Panc1 (cell line): ENCODE measurements around the gene FAM200B. TPM values are rescaled to one million over a fixed set of nuclear protein-coding genes. Genes with fewer than 3 reads are reported as not detected.
A peak's percentile ranks its signal among the peaks of the same experiment; 100 is the strongest.

Source experiments
- ATAC-seq: fragments of 200-7000 bp; cut with Tn5 transposase; 2 replicates; pipeline ENCODE4 v1.9.1; 2020; ENCODE audit warnings: mild to moderate bottlenecking, moderate library complexity
- BruUV-seq: library from RNA; stranded (reverse); fragments of 400-500 nt; replicated peaks from 2 replicates; lab custom pipeline; 2021; lab: Mats Ljungman, UMichigan
- CTCF ChIA-PET: fragments of 300-600 bp; sonication (Branson Sonifier 250); formaldehyde crosslinking; loops from one replicate; lab custom pipeline; 2022; ENCODE audit warnings: antibody characterized with exemption; lab: Charles Lee
- POLR2A ChIA-PET: fragments of 300-600 bp; sonication (Branson Sonifier 250); formaldehyde crosslinking; loops from one replicate; lab custom pipeline; 2022; ENCODE audit warnings: antibody characterized with exemption; lab: Charles Lee
- DNase-seq: peaks from one replicate; pipeline ENCODE4 v3.0.0-alpha.2; 2010; ENCODE audit warnings: low read depth, low spot score
- H3K27ac ChIP-seq: 2 replicates; pipeline ENCODE4 v1.5.1; 2011; ENCODE audit warnings: mild to moderate bottlenecking, low read length, inconsistent platforms
- H3K27me3 ChIP-seq: fragments of 200-500 bp; sonication (Bioruptor generic); 2 replicates; pipeline ENCODE4 v1.6.0; 2014; ENCODE audit warnings: low read length, inconsistent platforms; ENCODE audit not compliant: control insufficient read depth, insufficient read depth
- H3K36me3 ChIP-seq: fragments of 200-500 bp; sonication (Bioruptor generic); 2 replicates; pipeline ENCODE4 v1.5.1; 2014; ENCODE audit warnings: inconsistent platforms, mild to moderate bottlenecking, low read length, moderate library complexity; ENCODE audit not compliant: control insufficient read depth, insufficient read depth
- H3K4me1 ChIP-seq: 2 replicates; pipeline ENCODE4 v1.5.1; 2011; ENCODE audit warnings: inconsistent platforms, mild to moderate bottlenecking, low read length, moderate library complexity; ENCODE audit not compliant: control insufficient read depth, insufficient read depth
- H3K4me3 ChIP-seq, 2 experiments: 2 replicates each; pipeline ENCODE4 v1.5.1; 2011 to 2012; ENCODE audit warnings: low read depth in 2 of 2, low read length in 2 of 2, mild to moderate bottlenecking in 2 of 2, inconsistent platforms in 1 of 2, moderate library complexity in 1 of 2
- H3K9me3 ChIP-seq: fragments of 200-500 bp; sonication (Bioruptor generic); 2 replicates; pipeline ENCODE4 v1.5.1; 2014; ENCODE audit warnings: low read depth, mild to moderate bottlenecking, inconsistent platforms, low read length, moderate library complexity; ENCODE audit not compliant: control insufficient read depth, insufficient read depth
- CTCF ChIP-seq: fragments of 450-650 bp; IDR thresholded peaks from 2 replicates; pipeline ENCODE4 v1.5.1; 2017; ENCODE audit warnings: mild to moderate bottlenecking
- POLR2AphosphoS5 ChIP-seq: IDR thresholded peaks from 2 replicates; pipeline ENCODE4 v1.6.1; 2012; ENCODE audit warnings: mild to moderate bottlenecking, low read depth, low read length, moderate library complexity
- REST ChIP-seq, 2 experiments: IDR thresholded peaks; 2 replicates each; pipeline ENCODE4 v1.6.1; 2011 to 2012; ENCODE audit warnings: low read depth in 2 of 2, control low read depth in 1 of 2, low read length in 1 of 2, mild to moderate bottlenecking in 1 of 2, moderate library complexity in 1 of 2; ENCODE audit not compliant: insufficient read depth in 1 of 2
- SIN3A ChIP-seq: IDR thresholded peaks from 2 replicates; pipeline ENCODE4 v1.6.1; 2012; ENCODE audit warnings: low read depth, mild to moderate bottlenecking, low read length, moderate library complexity, borderline replicate concordance; ENCODE audit not compliant: insufficient read depth
- TCF7L2 ChIP-seq: IDR thresholded peaks from 2 replicates; pipeline ENCODE4 v1.6.1; 2011; ENCODE audit warnings: mild to moderate bottlenecking, low read depth, low read length, inconsistent platforms
- in situ Hi-C: cut with HindIII; loops from 2 replicates; pipeline ENCODE4 v1.10.0; 2016; ENCODE audit warnings: low sequenced_read_pairs, low pct_unique_long_range_greater_than_20kb
- intact Hi-C: fragments of 100-400 bp; cut with micrococcal nuclease; formaldehyde crosslinking; loops from one replicate; pipeline ENCODE4 v1.10.0; 2022; ENCODE audit not compliant: unreplicated experiment
- total RNA-seq: library from RNA; stranded (reverse); gene quantifications from one replicate; pipeline ENCODE4 v1.2.1, GENCODE V29; 2021; ENCODE audit not compliant: unreplicated experiment

FAM200B gene
- total RNA-seq, 1 experiment from 2014 or later: 15.2 TPM

DNA sequence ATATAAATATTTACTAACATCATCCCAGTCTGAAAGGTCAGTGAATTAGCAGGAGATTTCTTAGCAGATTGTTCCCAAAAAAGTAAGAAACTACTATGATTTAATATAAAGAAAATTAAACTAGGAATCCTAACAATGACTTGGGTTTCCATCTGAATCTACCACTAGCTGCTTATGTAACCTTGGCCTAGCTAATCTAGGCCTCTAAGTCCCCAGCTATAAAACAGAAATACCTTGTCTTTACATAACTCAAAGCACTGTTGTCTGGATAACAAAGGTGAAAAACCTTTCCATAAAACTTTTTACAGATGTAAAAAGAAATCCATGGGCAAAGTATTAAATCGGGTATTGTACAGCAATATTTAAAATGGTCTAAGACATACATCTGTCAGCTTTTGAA, 29.4 kb upstream of the FAM200B start:
- ChIA-PET CTCF (no interaction called here), POLR2A (no interaction called here)
- intact Hi-C loops: no loop called here
- H3K36me3 ChIP-seq: no peaks in the 10 kb centered on the region; the same call in 1 of the 2 replicates
- no peaks in the 10 kb centered on the region for H3K9me3 ChIP-seq
- H3K27me3 ChIP-seq: no peaks in the 10 kb centered on the region
- H3K4me1 ChIP-seq: peaks cover 24% of the 10 kb centered on the region
- no peak for TF ChIP-seq TCF7L2
- no peak for TF ChIP-seq CTCF
- TF ChIP-seq POLR2AphosphoS5: no peak
- TF ChIP-seq SIN3A: no peak
- no peak for TF ChIP-seq REST (IDR thresholded peaks at IDR 0.05; ENCODE audit: insufficient read depth in 1 of 2, low read depth in 2 of 2, low read length in 1 of 2)
- H3K4me3 ChIP-seq: no peak overlapping the region
- ATAC-seq (no peak), DNase-seq (no peak)
- BruUV-seq: no TSS peak
- in situ Hi-C loops: no loop called here
- peak overlapping the region; percentile 34; the same call in 1 of the 2 replicates for H3K27ac ChIP-seq

DNA sequence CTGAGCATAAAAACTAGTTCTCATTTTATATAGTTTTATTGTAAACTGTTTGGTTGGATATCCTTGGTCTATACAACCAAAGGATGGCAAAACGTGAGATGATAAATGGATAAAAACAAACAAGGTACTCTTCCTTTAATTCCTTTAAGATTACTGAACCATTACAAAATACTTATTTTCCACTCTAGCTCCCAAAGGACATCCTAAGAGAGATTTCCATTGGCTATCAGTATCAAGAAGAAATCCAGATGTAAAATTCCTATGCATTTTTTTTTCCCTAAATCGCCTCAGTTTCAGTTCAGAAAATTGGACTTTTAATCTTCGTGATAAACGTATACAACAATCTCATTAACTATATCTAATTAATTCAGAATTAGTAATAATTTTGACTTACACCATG, 28.8 kb upstream of the FAM200B start:
- no peak for DNase-seq
- ATAC-seq: no peak
- ChIA-PET POLR2A (no interaction called here), CTCF (no interaction called here)
- no peaks in the 10 kb centered on the region for H3K27me3 ChIP-seq
- H3K4me1 ChIP-seq: peaks cover 24% of the 10 kb centered on the region
- peak overlapping the region; percentile 90 for H3K27ac ChIP-seq
- in situ Hi-C loops (no loop called here), intact Hi-C loops (no loop called here)
- no TSS peak for BruUV-seq
- no peaks in the 10 kb centered on the region; the same call in 1 of the 2 replicates for H3K36me3 ChIP-seq
- H3K4me3 ChIP-seq: peak overlapping the region; percentile 67 to 72; a peak in 3 of 4 replicates
- no peaks in the 10 kb centered on the region for H3K9me3 ChIP-seq
- TF ChIP-seq CTCF (no peak), POLR2AphosphoS5 (no peak), TCF7L2 (no peak), SIN3A (no peak), REST (IDR thresholded peaks at IDR 0.05; ENCODE audit: insufficient read depth in 1 of 2, low read depth in 2 of 2, low read length in 1 of 2) (no peak)
